ENCODE results near the gene FAM193B.

FAM193B gene

DNA sequence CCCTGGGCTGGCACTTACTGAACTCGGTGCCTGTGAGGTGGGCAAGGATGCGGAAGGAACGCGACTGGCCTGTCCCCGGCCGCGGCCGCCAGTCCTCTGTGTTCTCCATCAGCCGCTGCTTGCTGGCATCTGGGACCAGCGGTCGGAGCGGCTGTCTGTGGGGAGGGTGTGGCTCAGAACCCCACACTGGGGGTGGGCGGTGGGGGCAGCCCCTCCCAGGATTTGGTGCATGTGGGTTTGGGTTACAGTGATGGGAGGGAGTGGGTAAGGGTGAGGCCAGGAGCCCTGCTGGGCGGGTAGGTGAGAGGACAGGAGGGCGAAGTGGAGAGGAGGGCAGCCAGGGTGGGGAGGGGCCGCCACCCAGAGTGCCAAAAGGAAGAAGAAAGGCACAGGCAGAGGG lies 63.4 kb downstream of the FAM193B start:
- H3F3A ChIP-seq (ENCODE audit: insufficient read depth), result peaks cover 5% of the 10 kb centered on the region; the same call in 1 of the 2 replicates
- H3K9ac ChIP-seq (ENCODE audit: low read length), result no peak overlapping the region
- no peaks in the 10 kb centered on the region for H3K9me2 ChIP-seq (replicated peaks; ENCODE audit: insufficient read depth, low read length)
- no peak overlapping the region for H3K27ac ChIP-seq (ENCODE audit: low read depth, low read length)
- H3K4me3 ChIP-seq (ENCODE audit: insufficient read depth, low read length, poor library complexity, severe bottlenecking), result no peak overlapping the region
- no peaks in the 10 kb centered on the region for H3K36me3 ChIP-seq (ENCODE audit: low read length)
- H4K20me1 ChIP-seq (ENCODE audit: low read depth, low read length), result no peaks in the 10 kb centered on the region
- H2AFZ ChIP-seq (ENCODE audit: low read depth, low read length, severe bottlenecking), result no peak overlapping the region
- no peaks in the 10 kb centered on the region for H3K9me3 ChIP-seq (ENCODE audit: insufficient read depth, low read length)
- no peaks in the 10 kb centered on the region for H3K27me3 ChIP-seq (ENCODE audit: low read length)
- H3K79me2 ChIP-seq (ENCODE audit: insufficient read depth, low read length), result no peaks in the 10 kb centered on the region
- no peak for TF ChIP-seq EZH2phosphoT487 (conservative IDR thresholded peaks at IDR 0.05; ENCODE audit: low read length)
- TF ChIP-seq, protein P1, sequence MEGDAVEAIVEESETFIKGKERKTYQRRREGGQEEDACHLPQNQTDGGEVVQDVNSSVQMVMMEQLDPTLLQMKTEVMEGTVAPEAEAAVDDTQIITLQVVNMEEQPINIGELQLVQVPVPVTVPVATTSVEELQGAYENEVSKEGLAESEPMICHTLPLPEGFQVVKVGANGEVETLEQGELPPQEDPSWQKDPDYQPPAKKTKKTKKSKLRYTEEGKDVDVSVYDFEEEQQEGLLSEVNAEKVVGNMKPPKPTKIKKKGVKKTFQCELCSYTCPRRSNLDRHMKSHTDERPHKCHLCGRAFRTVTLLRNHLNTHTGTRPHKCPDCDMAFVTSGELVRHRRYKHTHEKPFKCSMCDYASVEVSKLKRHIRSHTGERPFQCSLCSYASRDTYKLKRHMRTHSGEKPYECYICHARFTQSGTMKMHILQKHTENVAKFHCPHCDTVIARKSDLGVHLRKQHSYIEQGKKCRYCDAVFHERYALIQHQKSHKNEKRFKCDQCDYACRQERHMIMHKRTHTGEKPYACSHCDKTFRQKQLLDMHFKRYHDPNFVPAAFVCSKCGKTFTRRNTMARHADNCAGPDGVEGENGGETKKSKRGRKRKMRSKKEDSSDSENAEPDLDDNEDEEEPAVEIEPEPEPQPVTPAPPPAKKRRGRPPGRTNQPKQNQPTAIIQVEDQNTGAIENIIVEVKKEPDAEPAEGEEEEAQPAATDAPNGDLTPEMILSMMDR (IDR thresholded peaks at IDR 0.05; ENCODE audit: insufficient read depth, low read length, poor library complexity, severe bottlenecking), result no peak
- H3K4me2 ChIP-seq (ENCODE audit: low read depth, low read length, poor library complexity, severe bottlenecking), result no peak overlapping the region

DNA sequence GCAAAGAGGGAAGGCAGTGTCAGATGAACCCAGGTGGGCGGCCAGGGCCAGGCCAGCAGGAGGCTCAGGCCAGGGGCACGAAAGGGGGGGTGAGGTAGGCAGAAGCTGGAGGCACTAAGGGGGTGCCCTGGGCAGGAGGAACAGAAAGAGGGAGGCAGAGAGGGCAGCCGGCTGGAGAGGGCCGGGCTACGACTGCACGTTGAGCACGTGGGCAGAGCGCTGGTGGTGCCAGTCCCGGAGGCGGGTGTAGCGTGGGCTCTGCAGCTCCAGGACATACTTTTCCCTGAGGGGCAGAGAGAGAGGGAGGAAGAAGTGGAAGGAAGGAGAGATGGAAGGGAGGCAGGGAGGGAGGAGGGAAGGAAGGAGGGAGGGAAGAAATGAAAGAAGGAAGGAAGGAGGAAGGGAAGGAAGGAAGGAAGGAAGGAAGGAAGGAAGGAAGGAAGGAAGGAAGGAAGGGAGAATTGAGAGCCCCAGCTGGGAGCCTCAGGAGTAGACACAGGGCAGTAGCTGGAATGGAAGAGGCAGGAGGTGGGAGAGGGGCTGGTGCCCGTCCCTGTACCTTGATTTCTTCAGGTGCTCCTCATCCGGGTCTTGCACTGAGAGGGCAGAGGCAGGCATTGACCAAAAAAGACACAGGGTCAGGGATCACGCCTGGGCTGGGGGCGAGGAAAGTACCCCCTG lies 63.9 kb downstream of the FAM193B start:
- no peak overlapping the region for H3K4me2 ChIP-seq (ENCODE audit: low read depth, low read length, poor library complexity, severe bottlenecking)
- H3F3A ChIP-seq (ENCODE audit: insufficient read depth), result peaks cover 5% of the 10 kb centered on the region; the same call in 1 of the 2 replicates
- no peaks in the 10 kb centered on the region for H3K79me2 ChIP-seq (ENCODE audit: insufficient read depth, low read length)
- H3K9me2 ChIP-seq (replicated peaks; ENCODE audit: insufficient read depth, low read length), result no peaks in the 10 kb centered on the region
- H4K20me1 ChIP-seq (ENCODE audit: low read depth, low read length), result no peaks in the 10 kb centered on the region
- no peaks in the 10 kb centered on the region for H3K27me3 ChIP-seq (ENCODE audit: low read length)
- H3K9me3 ChIP-seq (ENCODE audit: insufficient read depth, low read length), result no peaks in the 10 kb centered on the region
- H2AFZ ChIP-seq (ENCODE audit: low read depth, low read length, severe bottlenecking), result no peak overlapping the region
- H3K36me3 ChIP-seq (ENCODE audit: low read length), result no peaks in the 10 kb centered on the region
- TF ChIP-seq, protein P1 (IDR thresholded peaks at IDR 0.05; ENCODE audit: insufficient read depth, low read length, poor library complexity, severe bottlenecking), result no peak
- no peak for TF ChIP-seq EZH2phosphoT487 (conservative IDR thresholded peaks at IDR 0.05; ENCODE audit: low read length)
- peak overlapping the region; percentile 14; the same call in 1 of the 2 replicates for H3K27ac ChIP-seq (ENCODE audit: low read depth, low read length)
- no peak overlapping the region for H3K4me3 ChIP-seq (ENCODE audit: insufficient read depth, low read length, poor library complexity, severe bottlenecking)
- peak overlapping the region; percentile 12; the same call in 1 of the 2 replicates for H3K9ac ChIP-seq (ENCODE audit: low read length)

DNA sequence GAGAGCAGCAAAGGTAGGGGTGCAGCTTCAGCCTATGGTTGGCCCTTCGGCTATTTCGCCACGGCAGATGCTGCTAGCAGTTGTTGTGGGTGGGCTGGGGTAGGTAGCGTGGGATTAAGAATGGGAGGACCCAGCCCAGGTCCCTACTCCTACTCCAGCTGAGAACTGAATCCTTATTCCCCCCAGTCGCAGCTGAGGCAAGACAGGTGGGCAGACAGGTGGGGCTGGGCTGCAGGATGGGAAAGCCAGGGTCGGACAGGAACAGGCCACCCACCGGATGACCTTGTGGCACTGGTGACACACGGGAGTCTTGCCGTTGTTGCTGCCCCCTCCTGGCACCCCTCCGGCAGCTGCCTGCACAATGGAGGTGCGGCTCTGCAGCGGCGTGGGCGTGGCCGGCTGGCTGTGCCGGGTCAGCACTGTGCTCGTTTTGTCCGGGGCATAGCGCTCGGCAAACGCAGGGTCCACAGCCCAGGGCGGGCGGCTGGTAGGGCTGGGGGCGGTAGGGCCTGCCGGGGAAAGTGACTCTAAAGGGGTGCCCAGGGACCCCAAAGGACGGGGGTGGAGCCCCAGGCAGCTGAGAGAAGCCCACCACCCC lies 65.1 kb downstream of the FAM193B start:
- Histone ChIP-seq H3K9me3 (ENCODE audit: insufficient read depth, low read length) (no peaks in the 10 kb centered on the region), H3K36me3 (ENCODE audit: low read length) (no peaks in the 10 kb centered on the region), H3K4me3 (ENCODE audit: insufficient read depth, low read length, poor library complexity, severe bottlenecking) (no peak overlapping the region), H3F3A (ENCODE audit: insufficient read depth) (peaks cover 5% of the 10 kb centered on the region; the same call in 1 of the 2 replicates), H2AFZ (ENCODE audit: low read depth, low read length, severe bottlenecking) (no peak overlapping the region), H3K4me2 (ENCODE audit: low read depth, low read length, poor library complexity, severe bottlenecking) (peak overlapping the region; percentile 5), H3K27ac (ENCODE audit: low read depth, low read length) (0 out of 2 replicates have a peak overlapping the region, but pooled peaks have one; percentile 14), H3K9me2 (replicated peaks; ENCODE audit: insufficient read depth, low read length) (no peaks in the 10 kb centered on the region), H4K20me1 (ENCODE audit: low read depth, low read length) (no peaks in the 10 kb centered on the region), H3K79me2 (ENCODE audit: insufficient read depth, low read length) (no peaks in the 10 kb centered on the region), H3K9ac (ENCODE audit: low read length) (peak overlapping the region; percentile 12; the same call in 1 of the 2 replicates), H3K27me3 (ENCODE audit: low read length) (no peaks in the 10 kb centered on the region)
- TF ChIP-seq EZH2phosphoT487 (conservative IDR thresholded peaks at IDR 0.05; ENCODE audit: low read length), result no peak
- TF ChIP-seq, protein P1 (IDR thresholded peaks at IDR 0.05; ENCODE audit: insufficient read depth, low read length, poor library complexity, severe bottlenecking), result peak; percentile 40
